OCI-LY3 (cell line): ENCODE data around the gene LDLRAD4.
"Not testable (repeated sequence)": the region's sequence is repeated elsewhere in the genome, so short reads cannot be mapped to it uniquely, and the experiment has no call there.

ENCODE experiments used
- H2AFZ ChIP-seq: fragments of 200-600, 300-600 bp; shearing (Covaris generic); 2 replicates; pipeline ENCODE4 v1.6.0; 2014; ENCODE audit warnings: antibody characterized with exemption, low read depth, low read length
- H3K27ac ChIP-seq: fragments of 200-600, 300-600 bp; sonication (generic); 2 replicates; pipeline ENCODE4 v1.5.1; 2014; ENCODE audit warnings: mild to moderate bottlenecking, low read length, moderate library complexity, mixed read lengths
- H3K27me3 ChIP-seq: fragments of 200-600, 300-600 bp; sonication (generic); 2 replicates; pipeline ENCODE4 v1.6.1; 2014; ENCODE audit warnings: low read depth, low read length, mixed read lengths
- H3K36me3 ChIP-seq: fragments of 200-600, 300-600 bp; sonication (generic); replicated peaks from 2 replicates; pipeline ENCODE3; 2014; ENCODE audit warnings: low read depth, low read length, mixed read lengths
- H3K4me1 ChIP-seq: fragments of 300-600, 200-600 bp; sonication (generic); 2 replicates; pipeline ENCODE4 v1.6.1; 2014; ENCODE audit warnings: low read length, mixed read lengths
- H3K4me2 ChIP-seq: fragments of 200-600, 300-600 bp; sonication (generic); 2 replicates; pipeline ENCODE4 v1.6.1; 2014; ENCODE audit warnings: low read length, mixed read lengths
- H3K4me3 ChIP-seq: fragments of 300-600, 200-600 bp; sonication (generic); 2 replicates; pipeline ENCODE4 v1.5.1; 2014; ENCODE audit warnings: antibody characterized with exemption, mild to moderate bottlenecking, low read length, moderate library complexity
- H3K79me2 ChIP-seq: fragments of 300-600, 200-600 bp; shearing (Covaris generic); 2 replicates; pipeline ENCODE4 v1.6.1; 2014; ENCODE audit warnings: mild to moderate bottlenecking, low read length, mixed read lengths
- H3K9ac ChIP-seq: fragments of 300-600, 200-600 bp; shearing (Covaris generic); 2 replicates; pipeline ENCODE4 v1.6.0; 2014; ENCODE audit warnings: mild to moderate bottlenecking, low read length, moderate library complexity
- H3K9me3 ChIP-seq: fragments of 200-600, 300-600 bp; shearing (Covaris generic); 2 replicates; pipeline ENCODE4 v1.6.1; 2014; ENCODE audit warnings: low read length, mixed read lengths; ENCODE audit not compliant: insufficient read depth
- H4K20me1 ChIP-seq: fragments of 200-600, 300-600 bp; sonication (generic); 2 replicates; pipeline ENCODE4 v1.6.1; 2016; ENCODE audit warnings: low read length, mixed read lengths; ENCODE audit not compliant: insufficient read depth
- CTCF ChIP-seq: fragments of 200-600, 300-600 bp; sonication (generic); IDR thresholded peaks from 2 replicates; pipeline ENCODE4 v1.5.1; 2014; ENCODE audit warnings: antibody characterized with exemption, low read length, low read depth
- EZH2phosphoT487 ChIP-seq: fragments of 200-600 bp; shearing (Covaris generic); IDR thresholded peaks from 2 replicates; pipeline ENCODE4 v1.6.1; 2018; ENCODE audit warnings: antibody characterized with exemption, mixed run types, low read depth

LDLRAD4 gene

GRCh38 chr18:13260197-13260934, 41.8 kb downstream of the LDLRAD4 start:
- H3K27ac ChIP-seq: no peak overlapping the region
- H2AFZ ChIP-seq: no peak overlapping the region
- H3K9ac ChIP-seq: no peak overlapping the region
- no peaks in the 10 kb centered on the region for H3K4me1 ChIP-seq
- H3K4me3 ChIP-seq: no peak overlapping the region
- H3K79me2 ChIP-seq: no peaks in the 10 kb centered on the region
- H3K27me3 ChIP-seq: peaks cover 42% of the 10 kb centered on the region
- no peaks in the 10 kb centered on the region for H4K20me1 ChIP-seq
- H3K9me3 ChIP-seq: no peaks in the 10 kb centered on the region
- no peak overlapping the region for H3K4me2 ChIP-seq
- no peaks in the 10 kb centered on the region for H3K36me3 ChIP-seq
- TF ChIP-seq EZH2phosphoT487: no peak
- no peak for TF ChIP-seq CTCF

GRCh38 chr18:13260935-13261640, 42.5 kb downstream of the LDLRAD4 start:
- no peaks in the 10 kb centered on the region for H3K79me2 ChIP-seq
- no peaks in the 10 kb centered on the region for H3K36me3 ChIP-seq
- no peak overlapping the region for H3K4me2 ChIP-seq
- no peak for TF ChIP-seq CTCF
- TF ChIP-seq EZH2phosphoT487: no peak
- H3K4me1 ChIP-seq: no peaks in the 10 kb centered on the region
- no peaks in the 10 kb centered on the region for H4K20me1 ChIP-seq
- no peak overlapping the region for H2AFZ ChIP-seq
- no peak overlapping the region for H3K27ac ChIP-seq
- no peak overlapping the region for H3K4me3 ChIP-seq
- no peaks in the 10 kb centered on the region for H3K9me3 ChIP-seq
- H3K27me3 ChIP-seq: peaks cover 35% of the 10 kb centered on the region
- no peak overlapping the region for H3K9ac ChIP-seq

DNA sequence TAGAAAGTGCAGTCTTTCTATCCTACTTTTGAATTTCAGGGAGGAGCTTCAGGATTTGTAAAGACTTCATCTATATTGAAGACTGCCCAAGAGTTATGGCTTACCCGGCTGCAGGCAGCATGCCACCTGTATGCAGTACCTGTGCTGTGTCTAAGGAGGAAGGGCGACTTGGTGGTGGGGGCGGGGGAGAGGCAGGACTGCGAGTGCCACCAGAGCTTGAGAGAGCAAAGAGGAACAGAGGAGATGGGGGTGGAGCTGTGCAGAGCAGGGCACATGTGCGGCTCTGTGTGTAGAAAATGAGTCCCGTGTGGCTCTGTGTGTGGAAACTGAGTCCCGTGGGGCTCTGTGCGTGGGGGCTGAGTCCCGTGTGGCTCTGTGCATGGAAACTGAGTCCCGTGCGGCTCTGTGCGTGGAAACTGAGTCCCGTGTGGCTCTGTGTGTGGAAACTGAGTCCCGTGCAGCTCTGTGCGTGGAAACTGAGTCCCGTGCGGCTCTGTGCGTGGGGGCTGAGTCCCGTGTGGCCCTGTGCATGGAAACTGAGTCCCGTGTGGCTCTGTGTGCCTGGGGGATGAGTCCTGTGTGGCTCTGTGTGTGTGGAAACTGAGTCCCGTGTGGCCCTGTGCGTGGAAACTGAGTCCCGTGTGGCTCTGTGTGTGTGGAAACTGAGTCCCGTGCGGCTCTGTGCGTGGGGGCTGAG, 43.2 kb downstream of the LDLRAD4 start:
- H3K27me3 ChIP-seq: peaks cover 31% of the 10 kb centered on the region
- no peak overlapping the region for H3K27ac ChIP-seq
- H3K9ac ChIP-seq: no peak overlapping the region
- H2AFZ ChIP-seq: no peak overlapping the region
- TF ChIP-seq EZH2phosphoT487 (no peak), CTCF (no peak)
- no peak overlapping the region for H3K4me3 ChIP-seq
- no peaks in the 10 kb centered on the region for H3K4me1 ChIP-seq
- H3K36me3 ChIP-seq: no peaks in the 10 kb centered on the region
- H3K4me2 ChIP-seq: no peak overlapping the region
- no peaks in the 10 kb centered on the region for H3K79me2 ChIP-seq
- H3K9me3 ChIP-seq: no peaks in the 10 kb centered on the region
- no peaks in the 10 kb centered on the region for H4K20me1 ChIP-seq

- not testable (repeated sequence) for H2AFZ ChIP-seq, H4K20me1 ChIP-seq, H3K36me3 ChIP-seq, H3K79me2 ChIP-seq, H3K9ac ChIP-seq, H3K27ac ChIP-seq, H3K4me1 ChIP-seq, H3K4me3 ChIP-seq, H3K4me2 ChIP-seq, H3K9me3 ChIP-seq
- H3K27me3 ChIP-seq: peaks cover 27% of the 10 kb centered on the region
These were observed 43.8 kb downstream of the LDLRAD4 start for GRCh38 chr18:13262358-13262680.
